Neural cell (in vitro differentiated cells): ENCODE results near the gene IRF4. TPM values are rescaled to one million over a fixed set of nuclear protein-coding genes. Genes with fewer than 3 reads are reported as not detected.

Experiments used
- H2AFZ ChIP-seq: fragments of 200-600, 300-800 bp; sonication (generic), shearing (Covaris generic); 2 replicates; pipeline ENCODE4 v1.6.0; 2014; ENCODE audit warnings: low read depth, mild to moderate bottlenecking, antibody characterized with exemption, low read length, moderate library complexity
- H3F3A ChIP-seq: fragments of 200-600 bp; shearing (Covaris generic); 2 replicates; pipeline ENCODE4 v1.6.1; 2016; ENCODE audit warnings: mild to moderate bottlenecking, moderate library complexity, mixed read lengths, antibody characterized with exemption, low read length; ENCODE audit not compliant: insufficient read depth, poor library complexity, severe bottlenecking
- H3K27ac ChIP-seq: fragments of 200-600, 300-800 bp; sonication (generic), shearing (Covaris generic); 2 replicates; pipeline ENCODE4 v1.5.1; 2014; ENCODE audit warnings: mild to moderate bottlenecking, low read length, moderate library complexity
- H3K27me3 ChIP-seq: fragments of 300-800, 200-600 bp; sonication (generic), shearing (Covaris generic); 2 replicates; pipeline ENCODE4 v1.6.0; 2014; ENCODE audit warnings: mild to moderate bottlenecking, low read depth, low read length, moderate library complexity; ENCODE audit not compliant: insufficient read depth
- H3K36me3 ChIP-seq: fragments of 300-800, 200-600 bp; sonication (generic), shearing (Covaris generic); 2 replicates; pipeline ENCODE4 v1.5.1; 2014; ENCODE audit warnings: mild to moderate bottlenecking, antibody characterized with exemption, low read length, moderate library complexity; ENCODE audit not compliant: insufficient read depth
- H3K4me2 ChIP-seq: fragments of 300-800, 200-600 bp; sonication (generic), shearing (Covaris generic); 2 replicates; pipeline ENCODE4 v1.6.0; 2014; ENCODE audit warnings: mild to moderate bottlenecking, low read length
- H3K4me3 ChIP-seq: fragments of 300-800, 200-600 bp; sonication (generic), shearing (Covaris generic); 2 replicates; pipeline ENCODE4 v1.5.1; 2014; ENCODE audit warnings: mild to moderate bottlenecking, low read length, moderate library complexity
- H3K79me2 ChIP-seq: fragments of 200-600 bp; shearing (Covaris generic); replicated peaks from 2 replicates; pipeline ENCODE4 v1.6.0; 2014; ENCODE audit warnings: mild to moderate bottlenecking, low read length, moderate library complexity; ENCODE audit not compliant: insufficient read depth
- H3K9ac ChIP-seq: fragments of 300-800, 200-600 bp; sonication (generic), shearing (Covaris generic); 2 replicates; pipeline ENCODE4 v1.6.1; 2016; ENCODE audit warnings: mild to moderate bottlenecking, low read length, mixed read lengths
- H3K9me2 ChIP-seq: fragments of 200-600 bp; shearing (Covaris generic); 2 replicates; pipeline ENCODE4 v1.6.1; 2016; ENCODE audit warnings: mild to moderate bottlenecking, low read length, mixed read lengths; ENCODE audit not compliant: insufficient read depth
- H3K9me3 ChIP-seq: fragments of 200-600, 300-800 bp; sonication (generic), shearing (Covaris generic); 2 replicates; pipeline ENCODE4 v1.6.1; 2016; ENCODE audit warnings: mild to moderate bottlenecking, mixed run types, low read length, moderate library complexity, mixed read lengths
- H4K20me1 ChIP-seq: fragments of 200-600 bp; shearing (Covaris generic); 2 replicates; pipeline ENCODE4 v1.6.1; 2016; ENCODE audit warnings: mild to moderate bottlenecking, mixed run types; ENCODE audit not compliant: insufficient read depth
- CTCF ChIP-seq: fragments of 450-650 bp; IDR thresholded peaks from 2 replicates; pipeline ENCODE4 v1.5.1; 2014; ENCODE audit warnings: antibody characterized with exemption, mild to moderate bottlenecking, moderate library complexity; ENCODE audit not compliant: poor library complexity, severe bottlenecking
- EP300 ChIP-seq: fragments of 450-650 bp; conservative IDR thresholded peaks from 2 replicates; pipeline ENCODE4 v1.6.1; 2014; ENCODE audit warnings: antibody characterized with exemption, mild to moderate bottlenecking, moderate library complexity; ENCODE audit not compliant: poor library complexity, severe bottlenecking
- EZH2 ChIP-seq: fragments of 200-600, 300-800 bp; shearing (Covaris generic), sonication (generic); IDR thresholded peaks from 2 replicates; pipeline ENCODE4 v1.6.1; 2014; ENCODE audit warnings: antibody characterized with exemption, low read length, borderline replicate concordance, mild to moderate bottlenecking; ENCODE audit not compliant: insufficient read depth, poor library complexity, severe bottlenecking
- MXI1 ChIP-seq: fragments of 450-650 bp; conservative IDR thresholded peaks from 2 replicates; pipeline ENCODE4 v1.6.1; 2014; ENCODE audit warnings: antibody characterized with exemption, mild to moderate bottlenecking; ENCODE audit not compliant: poor library complexity, severe bottlenecking
- POLR2AphosphoS5 ChIP-seq: IDR thresholded peaks from 2 replicates; pipeline ENCODE4 v1.6.1; 2012
- RAD21 ChIP-seq: fragments of 450-650 bp; conservative IDR thresholded peaks from 2 replicates; pipeline ENCODE4 v1.6.1; 2014; ENCODE audit warnings: antibody characterized with exemption, mild to moderate bottlenecking, moderate library complexity
- REST ChIP-seq: IDR thresholded peaks from 2 replicates; pipeline ENCODE4 v1.6.1; 2012; ENCODE audit warnings: borderline replicate concordance
- SMC3 ChIP-seq: fragments of 450-650 bp; conservative IDR thresholded peaks from 2 replicates; pipeline ENCODE4 v1.6.1; 2014; ENCODE audit warnings: antibody characterized with exemption, mild to moderate bottlenecking, moderate library complexity; ENCODE audit not compliant: poor library complexity
- TAF1 ChIP-seq: IDR thresholded peaks from 2 replicates; pipeline ENCODE4 v1.6.1; 2012; ENCODE audit warnings: low read depth
- polyA plus RNA-seq: library from polyadenylated mRNA; depleted of rRNA; stranded (reverse); fragments of >200 nt; gene quantifications from 2 replicates; pipeline ENCODE4 v1.2.3, GENCODE V29; 2014

Gene IRF4
- polyA plus RNA-seq, 1 donor from 2014 or later, result 0.05 TPM

DNA sequence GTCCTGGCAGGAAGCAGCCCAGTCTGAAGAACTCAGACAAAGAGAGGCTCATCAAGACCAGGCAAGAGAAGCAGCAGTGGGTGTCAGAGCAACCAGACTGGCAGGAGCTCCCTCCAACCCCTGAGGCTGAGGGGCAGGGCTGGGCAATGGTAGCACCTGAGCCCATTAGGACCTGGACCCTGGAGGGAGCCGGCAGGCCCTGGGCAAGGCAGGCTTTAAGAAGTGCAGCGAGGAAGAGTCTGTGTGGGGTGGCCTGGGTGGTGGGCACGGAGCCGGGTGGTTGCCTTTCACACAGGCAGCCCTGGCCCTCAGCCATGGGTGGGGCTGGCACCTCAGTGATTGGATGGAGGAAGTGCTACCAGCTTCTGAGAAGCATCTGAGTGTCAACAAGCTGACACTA, 33.1 kb upstream of the IRF4 start:
- H3K4me3 ChIP-seq, result no peak overlapping the region
- H3K27me3 ChIP-seq, result no peaks in the 10 kb centered on the region
- H3K9me2 ChIP-seq, result no peaks in the 10 kb centered on the region
- no peak overlapping the region for H3K4me2 ChIP-seq
- H3K9me3 ChIP-seq, result no peaks in the 10 kb centered on the region
- no peaks in the 10 kb centered on the region for H3K36me3 ChIP-seq
- TF ChIP-seq TAF1 (no peak), EZH2 (no peak), RAD21 (no peak), EP300 (no peak), CTCF (no peak), MXI1 (no peak), SMC3 (no peak), POLR2AphosphoS5 (no peak), REST (no peak)
- H3K27ac ChIP-seq, result no peak overlapping the region
- no peak overlapping the region for H3K9ac ChIP-seq
- no peaks in the 10 kb centered on the region for H3F3A ChIP-seq
- no peaks in the 10 kb centered on the region for H4K20me1 ChIP-seq
- H3K79me2 ChIP-seq, result no peaks in the 10 kb centered on the region
- H2AFZ ChIP-seq, result no peak overlapping the region

DNA sequence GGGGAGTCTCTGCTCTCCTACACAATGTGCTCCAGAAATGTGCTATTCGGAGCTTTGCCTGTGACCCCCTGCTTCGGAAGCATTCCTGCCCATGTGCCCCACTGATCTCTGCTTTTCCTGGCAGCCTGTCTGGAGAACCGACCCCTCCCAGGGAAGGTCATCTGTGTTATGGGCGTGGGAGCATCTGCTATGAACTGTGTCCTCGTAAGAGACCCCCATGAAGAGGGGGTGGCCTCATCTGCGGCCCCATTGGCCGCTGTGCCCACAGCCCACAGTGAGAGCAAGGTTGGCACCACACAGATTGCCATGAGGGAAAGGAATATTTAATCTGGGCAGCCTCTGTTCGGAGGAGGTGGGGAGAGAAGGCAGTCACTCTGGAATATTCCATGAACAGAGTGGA, 32.7 kb upstream of the IRF4 start:
- Histone ChIP-seq H3K27ac (no peak overlapping the region), H3K27me3 (no peaks in the 10 kb centered on the region), H3K9me3 (peaks cover under 1% of the 10 kb centered on the region)

More for the DNA sequence above, 32.7 kb upstream of the IRF4 start:
- Histone ChIP-seq H2AFZ (no peak overlapping the region), H4K20me1 (no peaks in the 10 kb centered on the region), H3K9ac (no peak overlapping the region), H3K36me3 (no peaks in the 10 kb centered on the region), H3K79me2 (no peaks in the 10 kb centered on the region), H3F3A (no peaks in the 10 kb centered on the region), H3K4me3 (no peak overlapping the region), H3K9me2 (no peaks in the 10 kb centered on the region), H3K4me2 (no peak overlapping the region)
- TF ChIP-seq SMC3 (no peak), EP300 (no peak), MXI1 (no peak)
